Kidney (tissue), 14 donors: ENCODE results near the gene SGCG. TPM values are rescaled to one million over a fixed set of nuclear protein-coding genes. Genes with fewer than 3 reads are reported as not detected.
"Not testable (repeated sequence)": the region's sequence is repeated elsewhere in the genome, so short reads cannot be mapped to it uniquely, and the experiment has no call there.

Experiments used
- DNase-seq, 5 donors: peaks; one replicate each; pipeline ENCODE4 v3.0.0-alpha.2; 2013 to 2020
- FAIRE-seq: peaks from 2 replicates; lab custom pipeline; 2012; peaks lifted over from hg19 to GRCh38; lab: Jason Lieb, UNC
- H3K27ac ChIP-seq, 2 donors: one replicate each; pipeline ENCODE4 v1.7.0; 2013; ENCODE audit warnings: low read depth in 2 of 2, low read length in 2 of 2, inconsistent platforms in 1 of 2
- H3K27me3 ChIP-seq: one replicate; pipeline ENCODE4 v1.7.1; 2013; ENCODE audit warnings: low read length, inconsistent platforms; ENCODE audit not compliant: control insufficient read depth, insufficient read depth
- H3K36me3 ChIP-seq, 3 donors: one replicate each; pipeline versions ENCODE4 v1.7.0 to v1.7.1; 2013; ENCODE audit warnings: low read length in 3 of 3, control low read depth in 1 of 3, inconsistent platforms in 1 of 3; ENCODE audit not compliant: insufficient read depth in 3 of 3, control insufficient read depth in 2 of 3
- H3K4me1 ChIP-seq, 3 donors: one replicate each; pipeline versions ENCODE4 v1.7.0 to v1.7.1; 2013; ENCODE audit warnings: low read length in 3 of 3, inconsistent platforms in 1 of 3, low read depth in 1 of 3; ENCODE audit not compliant: control insufficient read depth in 2 of 3, insufficient read depth in 2 of 3
- H3K4me3 ChIP-seq, 3 donors: one replicate each; pipeline versions ENCODE4 v1.7.0 to v1.8.1; 2013; ENCODE audit warnings: low read length in 3 of 3, control low read depth in 1 of 3, inconsistent platforms in 1 of 3
- H3K9ac ChIP-seq, 3 donors: one replicate each; pipeline versions ENCODE4 v1.7.0 to v1.7.1; 2013; ENCODE audit warnings: low read length in 3 of 3, control low read depth in 1 of 3, inconsistent platforms in 1 of 3
- H3K9me3 ChIP-seq, 3 donors: one replicate each; pipeline versions ENCODE4 v1.7.0 to v1.7.1; 2013; ENCODE audit warnings: low read length in 3 of 3, control low read depth in 1 of 3, inconsistent platforms in 1 of 3; ENCODE audit not compliant: control insufficient read depth in 2 of 3, insufficient read depth in 1 of 3
- intact Hi-C: fragments of 100-400 bp; cut with DNase I; formaldehyde crosslinking; loops from one replicate; pipeline ENCODE4 v1.11.1; 2022
- polyA plus RNA-seq: library from polyadenylated mRNA; stranded (reverse); fragments of 350-450 nt; fragmentation: Illumina TruSeq; extraction: RNeasy Lipid Tissue Mini Kit (QIAGEN cat#74804); gene quantifications from one replicate; pipeline ENCODE4 v1.2.3, GENCODE V29; 2014; ENCODE audit warnings: low read depth, low replicate concordance; ENCODE audit not compliant: insufficient read depth
- total RNA-seq: library from RNA; stranded (reverse); fragmentation: NEBNext Ultra II Directional; extraction: Animal tissue kit (Norgen Biotek cat#: 25700); gene quantifications from one replicate; pipeline ENCODE4 v1.2.1, GENCODE V29; 2021
- TF ChIP-seq, protein P1 (sequence below): IDR thresholded peaks from 3 replicates; pipeline ENCODE4 v1.5.1; 2012; ENCODE audit warnings: mild to moderate bottlenecking, moderate library complexity, borderline replicate concordance; ENCODE audit not compliant: insufficient read depth; ENCODE audit errors: extremely low read depth
- donor health status: control.
- donor health status: control.
- donor health status: control.
- donor health status: control.
- donor health status: control.
- donor health status: DM: yes; HTN: yes; CAD: no.
- donor health status: Normal renal cell carcinoma (clear cell type).

SGCG gene
- total and polyA plus RNA-seq, 2 donors from 2014 or later, result 0.50 TPM; not detected in 1

DNA sequence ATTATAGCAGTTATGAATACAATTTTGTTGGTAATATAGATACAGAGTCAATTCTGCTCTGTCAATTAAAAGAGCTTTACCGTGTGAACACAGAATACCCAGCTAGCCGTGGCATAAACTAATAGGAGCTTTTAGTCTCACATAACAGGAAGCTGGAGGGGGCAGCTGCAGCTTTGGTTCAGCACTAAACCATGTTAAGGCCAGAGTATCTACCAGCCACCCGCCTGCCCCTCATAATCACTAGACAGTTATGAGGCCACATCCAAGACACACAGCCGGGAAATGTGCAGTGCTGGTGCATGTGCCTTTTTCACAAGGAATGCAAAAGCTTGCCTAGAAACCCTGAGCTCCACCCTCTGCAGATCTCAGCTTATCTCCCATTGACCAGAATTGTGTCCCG lies 62.3 kb downstream of the SGCG start:
- H3K36me3 ChIP-seq, result no peaks in the 10 kb centered on the region
- intact Hi-C loops, result no loop called here

DNA sequence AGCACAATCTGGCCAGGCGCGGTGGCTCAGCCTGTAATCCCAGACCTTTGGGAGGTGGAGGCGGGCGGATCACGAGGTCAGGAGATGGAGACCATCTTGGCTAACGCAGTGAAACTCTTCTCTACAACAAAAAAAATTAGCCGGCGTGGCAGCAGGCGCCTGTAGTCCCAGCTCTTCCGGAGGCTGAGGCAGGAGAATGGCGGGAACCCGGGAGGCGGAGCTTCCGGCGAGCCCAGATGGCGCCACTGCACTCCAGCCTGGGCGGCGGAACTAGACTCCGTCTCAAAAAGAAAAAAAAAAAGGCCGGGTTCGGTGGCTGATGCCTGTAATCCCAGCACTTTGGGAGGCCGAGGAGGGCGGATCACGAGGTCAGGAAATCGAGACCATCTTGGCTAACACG lies 67.6 kb downstream of the SGCG start:
- DNase-seq, H3K9me3 ChIP-seq, intact Hi-C loops, H3K27me3 ChIP-seq, H3K4me3 ChIP-seq, H3K9ac ChIP-seq, H3K36me3 ChIP-seq, FAIRE-seq, H3K4me1 ChIP-seq, H3K27ac ChIP-seq: not testable (repeated sequence)

More for the DNA sequence above, 62.3 kb downstream of the SGCG start:
- Histone ChIP-seq H3K4me1 (no peaks in the 10 kb centered on the region), H3K4me3 (no peak overlapping the region), H3K9ac (no peak overlapping the region), H3K9me3 (no peaks in the 10 kb centered on the region), H3K27ac (no peak overlapping the region), H3K27me3 (no peaks in the 10 kb centered on the region)
- no peak for FAIRE-seq
- TF ChIP-seq, protein P1, sequence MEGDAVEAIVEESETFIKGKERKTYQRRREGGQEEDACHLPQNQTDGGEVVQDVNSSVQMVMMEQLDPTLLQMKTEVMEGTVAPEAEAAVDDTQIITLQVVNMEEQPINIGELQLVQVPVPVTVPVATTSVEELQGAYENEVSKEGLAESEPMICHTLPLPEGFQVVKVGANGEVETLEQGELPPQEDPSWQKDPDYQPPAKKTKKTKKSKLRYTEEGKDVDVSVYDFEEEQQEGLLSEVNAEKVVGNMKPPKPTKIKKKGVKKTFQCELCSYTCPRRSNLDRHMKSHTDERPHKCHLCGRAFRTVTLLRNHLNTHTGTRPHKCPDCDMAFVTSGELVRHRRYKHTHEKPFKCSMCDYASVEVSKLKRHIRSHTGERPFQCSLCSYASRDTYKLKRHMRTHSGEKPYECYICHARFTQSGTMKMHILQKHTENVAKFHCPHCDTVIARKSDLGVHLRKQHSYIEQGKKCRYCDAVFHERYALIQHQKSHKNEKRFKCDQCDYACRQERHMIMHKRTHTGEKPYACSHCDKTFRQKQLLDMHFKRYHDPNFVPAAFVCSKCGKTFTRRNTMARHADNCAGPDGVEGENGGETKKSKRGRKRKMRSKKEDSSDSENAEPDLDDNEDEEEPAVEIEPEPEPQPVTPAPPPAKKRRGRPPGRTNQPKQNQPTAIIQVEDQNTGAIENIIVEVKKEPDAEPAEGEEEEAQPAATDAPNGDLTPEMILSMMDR, result no peak
- DNase-seq, result no peak

DNA sequence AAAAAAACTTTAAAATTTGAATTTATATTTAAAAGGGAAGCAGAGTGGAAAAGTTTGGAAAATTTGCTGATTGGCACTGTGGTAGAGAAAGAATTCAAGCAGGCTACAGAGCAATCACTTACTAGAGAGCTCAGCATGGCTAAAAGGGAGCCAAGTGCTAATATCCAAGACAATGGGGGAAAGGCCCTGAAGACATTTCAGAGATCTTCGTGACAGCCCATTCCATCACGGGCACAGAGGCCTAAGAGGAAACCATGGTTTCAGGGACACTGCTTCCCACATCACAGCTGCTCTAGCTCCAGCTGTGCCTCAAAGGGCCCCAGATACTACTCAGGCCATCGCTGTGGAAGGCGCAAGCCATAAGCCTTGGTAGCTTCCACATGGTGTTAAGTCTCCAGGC lies 73.7 kb downstream of the SGCG start:
- TF ChIP-seq, protein P1, result no peak
- H3K9ac ChIP-seq, result no peak overlapping the region
- H3K9me3 ChIP-seq, result no peaks in the 10 kb centered on the region
- no peak overlapping the region for H3K4me3 ChIP-seq
- intact Hi-C loops, result no loop called here
- no peak overlapping the region for H3K27ac ChIP-seq
- H3K4me1 ChIP-seq, result no peaks in the 10 kb centered on the region
- FAIRE-seq (no peak), DNase-seq (no peak)
- no peaks in the 10 kb centered on the region for H3K27me3 ChIP-seq
- H3K36me3 ChIP-seq, result no peaks in the 10 kb centered on the region

DNA sequence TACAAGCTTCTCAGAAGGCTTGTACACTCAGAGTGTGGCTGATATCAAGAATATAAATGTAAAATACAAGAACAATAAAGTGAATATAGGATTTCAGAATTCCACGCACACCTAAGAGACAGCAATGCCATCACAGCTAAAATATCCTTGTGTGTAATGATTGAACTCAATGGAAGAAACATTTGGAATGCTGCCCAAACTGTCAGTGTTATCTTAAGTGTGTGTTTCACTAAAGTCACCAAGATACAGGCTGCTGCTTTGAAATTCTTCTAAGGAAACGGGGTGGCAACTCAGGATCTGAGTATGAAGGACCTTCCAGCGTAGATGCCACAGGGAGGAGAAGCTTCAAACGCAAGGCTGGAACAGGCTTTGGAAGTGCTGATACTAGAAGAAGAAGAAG lies 86.8 kb downstream of the SGCG start:
- TF ChIP-seq, protein P1, result no peak
- intact Hi-C loops, result no loop called here
- Histone ChIP-seq H3K4me1 (no peaks in the 10 kb centered on the region), H3K27me3 (no peaks in the 10 kb centered on the region), H3K9me3 (no peaks in the 10 kb centered on the region), H3K27ac (no peak overlapping the region), H3K36me3 (no peaks in the 10 kb centered on the region), H3K9ac (no peak overlapping the region), H3K4me3 (no peak overlapping the region)
- DNase-seq, result no peak
- FAIRE-seq, result no peak
